ENCODE results near the gene DSN1. TPM values are rescaled to one million over a fixed set of nuclear protein-coding genes. Genes with fewer than 3 reads are reported as not detected.

Gene DSN1, protein sequence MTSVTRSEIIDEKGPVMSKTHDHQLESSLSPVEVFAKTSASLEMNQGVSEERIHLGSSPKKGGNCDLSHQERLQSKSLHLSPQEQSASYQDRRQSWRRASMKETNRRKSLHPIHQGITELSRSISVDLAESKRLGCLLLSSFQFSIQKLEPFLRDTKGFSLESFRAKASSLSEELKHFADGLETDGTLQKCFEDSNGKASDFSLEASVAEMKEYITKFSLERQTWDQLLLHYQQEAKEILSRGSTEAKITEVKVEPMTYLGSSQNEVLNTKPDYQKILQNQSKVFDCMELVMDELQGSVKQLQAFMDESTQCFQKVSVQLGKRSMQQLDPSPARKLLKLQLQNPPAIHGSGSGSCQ
- 10.6 and 19.9 TPM in 2 replicates for total RNA-seq

GRCh38 chr20:36773597-36774390 is at the start of gene DSN1:
Gene DSN1, minus strand, starts transcription at chr20:36773763. Its CDS starts 2,305 bp downstream, at chr20:36771458.

DNA sequence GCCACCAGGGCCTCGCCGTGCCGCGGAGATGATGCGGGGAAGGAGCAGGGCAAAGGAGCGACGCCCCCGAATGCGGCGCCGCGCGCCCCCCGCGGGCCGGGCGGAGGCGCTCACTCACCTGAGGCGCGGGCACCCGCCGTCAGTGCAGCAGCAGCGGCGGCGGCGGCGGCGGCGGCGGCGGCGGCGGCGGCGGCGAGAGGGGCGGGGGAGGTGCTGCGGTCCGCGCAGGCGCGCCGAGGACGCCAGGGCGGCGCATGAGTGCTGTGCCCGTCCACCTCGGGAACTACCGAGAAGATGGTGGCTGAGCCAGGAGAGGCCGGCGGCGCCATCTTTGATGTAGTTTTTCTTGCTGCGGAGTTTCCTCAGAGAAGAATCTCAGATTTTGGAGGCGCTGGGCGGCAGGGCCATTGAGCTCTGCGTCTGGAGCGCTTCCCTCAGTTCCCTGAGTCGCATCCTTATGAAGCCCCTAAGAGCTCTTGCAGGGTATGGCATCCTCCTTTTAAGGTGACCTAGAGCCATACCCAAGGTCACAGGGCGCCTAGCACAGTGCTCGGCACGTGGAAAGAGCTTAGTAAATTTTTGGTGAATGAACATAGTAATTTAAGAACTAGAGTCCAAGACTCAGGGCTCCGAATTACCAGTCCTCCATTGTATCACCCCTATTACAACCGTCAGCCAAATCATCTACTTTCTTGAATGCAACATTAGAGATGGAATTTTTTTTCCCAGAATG is 27.5 kb downstream of the DSN1 start, which contains the start of gene NDRG3:
NDRG3 (minus strand) TSS at position 164 of the 733 bp plus-strand sequence. CDS start 24,355 bp downstream, outside the sequence.

Other genes starting within 250 kb of the DSN1 start
- 75.1 and 78.5 TPM in 2 replicates for gene MYL9, start 232.2 kb downstream of the DSN1 start, total RNA-seq
- gene TGIF2, start 200.2 kb downstream of the DSN1 start, total RNA-seq: 9.5 and 11.7 TPM in 2 replicates
- gene RAB5IF, start 168.0 kb downstream of the DSN1 start, total RNA-seq: 65.8 and 73.6 TPM in 2 replicates
- gene SLA2, start 127.6 kb downstream of the DSN1 start, total RNA-seq: under 0.01 TPM in 1 of 2 replicates, not detected in the other
- gene NDRG3, start 27.7 kb downstream of the DSN1 start, total RNA-seq: 23.3 and 23.9 TPM in 2 replicates
- gene TLDC2, start 102.4 kb upstream of the DSN1 start, total RNA-seq: 0.54 and 0.65 TPM in 2 replicates
- 24.3 and 24.5 TPM in 2 replicates for gene SAMHD1, start 177.9 kb upstream of the DSN1 start, total RNA-seq